Smooth muscle cell (in vitro differentiated cells): ENCODE measurements around the gene SIK3. TPM values are rescaled to one million over a fixed set of nuclear protein-coding genes. Genes with fewer than 3 reads are reported as not detected.

Experiments used
- DNase-seq: peaks from one replicate; lab custom pipeline; 2025; ENCODE audit not compliant: unreplicated experiment; lab: John Stamatoyannopoulos, UW
- H2AFZ ChIP-seq: fragments of 200-600 bp; sonication (generic); 2 replicates; pipeline ENCODE4 v1.6.0; 2016; ENCODE audit warnings: antibody characterized with exemption, low read depth, mild to moderate bottlenecking
- H3F3A ChIP-seq: fragments of 200-600 bp; sonication (generic); 2 replicates; pipeline ENCODE4 v1.6.0; 2017; ENCODE audit warnings: antibody characterized with exemption, low read depth
- H3K27ac ChIP-seq: fragments of 200-600 bp; sonication (generic); 2 replicates; pipeline ENCODE4 v1.5.1; 2016; ENCODE audit warnings: low read depth, mild to moderate bottlenecking
- H3K27me3 ChIP-seq: fragments of 200-600 bp; sonication (generic); 2 replicates; pipeline ENCODE4 v1.6.1; 2016; ENCODE audit warnings: low read depth, mild to moderate bottlenecking
- H3K36me3 ChIP-seq: fragments of 200-600 bp; sonication (generic); 2 replicates; pipeline ENCODE4 v1.5.1; 2016; ENCODE audit warnings: low read depth
- H3K4me1 ChIP-seq: fragments of 200-600 bp; sonication (generic); 2 replicates; pipeline ENCODE4 v1.5.1; 2016; ENCODE audit warnings: low read depth
- H3K4me2 ChIP-seq: fragments of 200-600 bp; sonication (generic); 2 replicates; pipeline ENCODE4 v1.6.0; 2016; ENCODE audit warnings: mild to moderate bottlenecking
- H3K4me3 ChIP-seq: fragments of 200-600 bp; sonication (generic); 2 replicates; pipeline ENCODE4 v1.5.1; 2016; ENCODE audit warnings: mild to moderate bottlenecking
- H3K79me2 ChIP-seq: fragments of 200-600 bp; sonication (generic); 2 replicates; pipeline ENCODE4 v1.6.0; 2016; ENCODE audit warnings: low read depth, mild to moderate bottlenecking
- H3K9ac ChIP-seq: fragments of 200-600 bp; sonication (generic); 2 replicates; pipeline ENCODE4 v1.6.0; 2016; ENCODE audit warnings: low read depth
- H3K9me3 ChIP-seq: fragments of 200-600 bp; sonication (generic); replicated peaks from 2 replicates; pipeline ENCODE4 v1.5.1; 2016; ENCODE audit warnings: low read depth
- H4K20me1 ChIP-seq: fragments of 200-600 bp; sonication (generic); 2 replicates; pipeline ENCODE4 v1.6.0; 2016; ENCODE audit warnings: low read depth
- WGBS: methylation state at CpG from one replicate; pipeline ENCODE4 v1.1.7; 2016; ENCODE audit warnings: low lambda C conversion rate; 5-methylcytosine and 5-hydroxymethylcytosine counted together
- polyA plus RNA-seq: library from polyadenylated mRNA; unstranded; fragments of >200 nt; fragmentation: Nextera tagmentation; extraction: Ambion mirVana; gene quantifications from 2 replicates; pipeline ENCODE4 v1.2.1, GENCODE V29; 2016
- total RNA-seq: library from RNA; depleted of rRNA; stranded (reverse); fragments of >200 nt; gene quantifications from 2 replicates; pipeline ENCODE4 v1.2.3, GENCODE V29; 2014
- TF ChIP-seq, protein P1 (sequence below): fragments of 200-600 bp; sonication (generic); IDR thresholded peaks from 2 replicates; pipeline ENCODE4 v1.5.1; 2017; ENCODE audit warnings: borderline replicate concordance, mild to moderate bottlenecking, antibody characterized with exemption; ENCODE audit not compliant: insufficient read depth, poor library complexity, severe bottlenecking

The SIK3 gene
- total and polyA plus RNA-seq, 2 experiments from 2014 or later: 11.0 to 11.9 TPM

DNA sequence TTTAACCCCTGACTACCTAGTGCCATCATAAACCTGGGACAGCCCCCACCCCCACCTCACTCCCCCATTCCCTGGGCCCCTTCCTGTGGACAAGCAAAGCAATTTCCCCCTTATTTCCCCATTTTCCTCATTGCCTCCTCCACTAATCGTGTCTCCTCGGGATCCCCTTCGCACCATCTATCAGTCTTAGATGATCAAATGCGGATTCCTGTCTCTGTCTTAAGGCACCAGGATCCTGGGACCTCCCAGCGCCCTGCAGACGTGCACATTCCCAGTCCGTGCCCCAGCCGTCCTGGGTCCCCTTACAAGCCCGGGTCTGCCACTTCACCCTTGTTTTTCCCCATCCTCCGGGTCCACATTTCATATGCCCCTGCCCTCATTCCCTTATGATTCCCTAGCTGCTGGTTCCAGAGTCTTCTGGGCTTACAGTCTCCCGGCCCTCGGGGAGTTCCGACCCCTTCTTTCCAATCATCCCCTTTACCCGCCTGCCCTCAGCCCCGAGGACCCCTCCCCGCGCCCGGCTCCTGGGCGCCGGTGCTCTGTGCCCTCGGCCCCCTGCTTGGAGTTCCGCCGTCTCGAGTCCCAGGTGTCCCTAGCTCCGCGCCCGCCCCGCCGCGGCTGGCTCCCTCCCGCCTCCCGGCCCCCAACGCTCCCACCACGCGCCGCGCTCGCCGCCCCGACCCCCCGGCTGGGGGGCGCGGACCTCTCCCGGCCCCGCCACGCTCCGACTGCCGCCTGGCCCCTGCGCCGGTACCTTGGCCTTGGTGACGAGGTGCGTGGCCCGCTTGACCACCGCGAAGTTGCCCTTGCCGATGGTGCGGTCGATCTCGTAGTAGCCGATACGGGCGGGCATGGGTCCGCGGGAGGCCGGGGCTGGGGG, 599 bp downstream of the SIK3 start:
- peak overlapping the region; percentile 86 for H3K4me3 ChIP-seq
- TF ChIP-seq, protein P1, sequence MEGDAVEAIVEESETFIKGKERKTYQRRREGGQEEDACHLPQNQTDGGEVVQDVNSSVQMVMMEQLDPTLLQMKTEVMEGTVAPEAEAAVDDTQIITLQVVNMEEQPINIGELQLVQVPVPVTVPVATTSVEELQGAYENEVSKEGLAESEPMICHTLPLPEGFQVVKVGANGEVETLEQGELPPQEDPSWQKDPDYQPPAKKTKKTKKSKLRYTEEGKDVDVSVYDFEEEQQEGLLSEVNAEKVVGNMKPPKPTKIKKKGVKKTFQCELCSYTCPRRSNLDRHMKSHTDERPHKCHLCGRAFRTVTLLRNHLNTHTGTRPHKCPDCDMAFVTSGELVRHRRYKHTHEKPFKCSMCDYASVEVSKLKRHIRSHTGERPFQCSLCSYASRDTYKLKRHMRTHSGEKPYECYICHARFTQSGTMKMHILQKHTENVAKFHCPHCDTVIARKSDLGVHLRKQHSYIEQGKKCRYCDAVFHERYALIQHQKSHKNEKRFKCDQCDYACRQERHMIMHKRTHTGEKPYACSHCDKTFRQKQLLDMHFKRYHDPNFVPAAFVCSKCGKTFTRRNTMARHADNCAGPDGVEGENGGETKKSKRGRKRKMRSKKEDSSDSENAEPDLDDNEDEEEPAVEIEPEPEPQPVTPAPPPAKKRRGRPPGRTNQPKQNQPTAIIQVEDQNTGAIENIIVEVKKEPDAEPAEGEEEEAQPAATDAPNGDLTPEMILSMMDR: no peak
- no peaks in the 10 kb centered on the region for H3K36me3 ChIP-seq
- peak overlapping the region; percentile 95 for H3K9ac ChIP-seq
- H3K9me3 ChIP-seq: no peaks in the 10 kb centered on the region
- H4K20me1 ChIP-seq: peaks cover 47% of the 10 kb centered on the region
- no peaks in the 10 kb centered on the region for H3F3A ChIP-seq
- peaks cover 33% of the 10 kb centered on the region for H3K4me1 ChIP-seq
- 2% methylated on average over 40 of the region's 65 CpGs for WGBS
- H2AFZ ChIP-seq: no peak overlapping the region
- H3K27ac ChIP-seq: peak overlapping the region; percentile 63
- peaks cover 52% of the 10 kb centered on the region for H3K79me2 ChIP-seq
- H3K27me3 ChIP-seq: no peaks in the 10 kb centered on the region
- no peak for DNase-seq
- H3K4me2 ChIP-seq: peak overlapping the region; percentile 82

DNA sequence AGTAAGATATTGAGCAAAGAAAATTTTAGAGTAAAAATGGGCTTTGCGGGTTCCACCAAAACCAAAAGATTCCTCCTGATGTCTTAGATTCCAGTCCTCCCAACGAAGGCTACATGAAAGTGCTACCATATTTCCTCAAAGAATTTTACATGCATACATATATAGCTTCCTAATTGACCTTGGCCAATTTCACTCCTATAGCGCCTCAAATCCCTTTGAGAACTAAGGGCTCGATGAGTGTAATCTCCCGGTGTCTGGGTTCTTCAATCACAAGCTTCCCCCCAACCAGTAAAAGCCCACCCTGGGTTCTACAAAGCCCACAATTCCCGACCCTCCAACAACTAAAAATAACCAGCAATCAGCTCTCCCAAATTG, 1.2 kb downstream of the SIK3 start:
- Histone ChIP-seq H3K79me2 (peaks cover 58% of the 10 kb centered on the region), H3K4me2 (peak overlapping the region; percentile 82), H3F3A (no peaks in the 10 kb centered on the region), H3K9me3 (no peaks in the 10 kb centered on the region), H3K36me3 (no peaks in the 10 kb centered on the region), H3K27ac (peak overlapping the region; percentile 63), H3K27me3 (no peaks in the 10 kb centered on the region), H2AFZ (no peak overlapping the region), H3K4me1 (peaks cover 33% of the 10 kb centered on the region), H3K4me3 (peak overlapping the region; percentile 86), H3K9ac (peak overlapping the region; percentile 95), H4K20me1 (peaks cover 53% of the 10 kb centered on the region)
- TF ChIP-seq, protein P1: no peak
- WGBS: 47% methylated on average over 6 of the region's 6 CpGs
- no peak for DNase-seq

DNA sequence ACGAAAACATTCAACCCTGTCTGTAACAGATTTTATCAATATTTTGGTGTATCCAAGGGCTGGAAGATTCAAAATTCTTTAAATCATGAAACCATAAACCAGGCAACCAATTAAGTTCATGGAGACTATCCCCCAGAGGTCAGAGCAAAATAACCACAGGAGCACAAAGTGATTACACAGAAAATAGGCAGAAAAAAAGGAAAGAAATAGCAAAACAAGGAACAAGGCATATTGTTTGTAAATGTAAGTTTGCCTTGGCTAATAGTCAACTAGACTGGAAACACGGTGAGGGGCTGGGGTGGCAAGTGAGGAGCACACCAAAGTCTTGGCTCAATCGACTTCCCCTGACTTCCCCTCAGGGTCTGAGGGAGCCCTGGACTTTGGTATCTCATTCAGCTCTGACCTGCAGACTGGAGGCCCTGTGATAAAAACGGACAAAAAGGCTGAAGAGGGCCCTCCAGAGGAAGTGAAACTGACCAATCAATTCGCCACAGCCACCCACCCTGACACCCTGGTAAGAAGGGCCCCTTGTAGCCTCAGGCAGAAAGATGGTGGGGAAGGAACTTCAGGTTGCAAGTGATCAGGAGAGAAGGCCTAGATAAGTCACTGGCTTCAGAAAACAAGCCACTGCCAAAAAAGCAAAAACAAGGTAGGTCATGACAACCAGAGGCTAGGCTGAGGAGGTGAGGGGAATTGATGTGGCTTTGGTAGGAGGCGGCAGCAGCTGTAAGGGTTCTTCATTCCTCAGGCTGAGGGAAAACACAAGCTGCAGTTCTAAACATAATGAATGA, 1.8 kb downstream of the SIK3 start:
- H2AFZ ChIP-seq: no peak overlapping the region
- no peak for DNase-seq
- H4K20me1 ChIP-seq: peaks cover 60% of the 10 kb centered on the region
- 53% methylated on average over 6 of the region's 6 CpGs for WGBS
- no peaks in the 10 kb centered on the region for H3F3A ChIP-seq
- H3K4me1 ChIP-seq: peaks cover 33% of the 10 kb centered on the region
- peak overlapping the region; percentile 63 for H3K27ac ChIP-seq
- no peaks in the 10 kb centered on the region for H3K27me3 ChIP-seq
- no peaks in the 10 kb centered on the region for H3K9me3 ChIP-seq
- H3K79me2 ChIP-seq: peaks cover 64% of the 10 kb centered on the region
- peak overlapping the region; percentile 14 for H3K9ac ChIP-seq
- H3K4me2 ChIP-seq: peak overlapping the region; percentile 82
- TF ChIP-seq, protein P1: no peak
- H3K4me3 ChIP-seq: peak overlapping the region; percentile 86
- no peaks in the 10 kb centered on the region for H3K36me3 ChIP-seq
